Immature natural killer cell (primary cell): ENCODE results near the gene SMG9. TPM values are rescaled to one million over a fixed set of nuclear protein-coding genes. Genes with fewer than 3 reads are reported as not detected.

Experiments used
- DNase-seq, 3 donors: peaks; one replicate each; pipeline ENCODE4 v3.0.0; 2022; ENCODE audit warnings: mixed read lengths in 1 of 3
- H3K27ac Mint-ChIP-seq, 6 donors: one replicate each; pipeline ENCODE4 v1.8.0; 2020; ENCODE audit warnings: mixed read lengths in 6 of 6, mild to moderate bottlenecking in 5 of 6, inconsistent platforms in 4 of 6, moderate library complexity in 3 of 6
- H3K27me3 Mint-ChIP-seq, 3 donors: one replicate each; pipeline ENCODE4 v1.8.0; 2020 to 2021; ENCODE audit warnings: low read depth in 3 of 3, mild to moderate bottlenecking in 3 of 3, mixed read lengths in 3 of 3, moderate library complexity in 3 of 3, inconsistent platforms in 1 of 3
- H3K36me3 Mint-ChIP-seq, 3 donors: one replicate each; pipeline ENCODE4 v1.8.0; 2020; ENCODE audit warnings: mixed read lengths in 3 of 3, inconsistent platforms in 2 of 3, mild to moderate bottlenecking in 2 of 3
- H3K4me1 Mint-ChIP-seq, 2 donors: one replicate each; pipeline ENCODE4 v1.8.0; 2020; ENCODE audit warnings: inconsistent platforms in 2 of 2, mild to moderate bottlenecking in 2 of 2, mixed read lengths in 2 of 2, moderate library complexity in 1 of 2
- H3K4me3 Mint-ChIP-seq, 5 donors: one replicate each; pipeline ENCODE4 v1.8.0; 2020; ENCODE audit warnings: mild to moderate bottlenecking in 5 of 5, mixed read lengths in 5 of 5, inconsistent platforms in 3 of 5, moderate library complexity in 3 of 5
- H3K9me3 Mint-ChIP-seq, 6 donors: one replicate each; pipeline ENCODE4 v1.8.0; 2020; ENCODE audit warnings: mild to moderate bottlenecking in 6 of 6, mixed read lengths in 6 of 6, inconsistent platforms in 4 of 6, moderate library complexity in 3 of 6
- polyA plus RNA-seq, 3 donors: library from polyadenylated mRNA; unstranded; fragments of 300-500 nt; fragmentation: Illumina TruSeq; gene quantifications; one replicate each; pipeline ENCODE4 v1.2.3, GENCODE V29; 2021

The SMG9 gene
- polyA plus RNA-seq, 3 donors from 2014 or later, result 1.9 to 9.3 (median 5.1) TPM

DNA sequence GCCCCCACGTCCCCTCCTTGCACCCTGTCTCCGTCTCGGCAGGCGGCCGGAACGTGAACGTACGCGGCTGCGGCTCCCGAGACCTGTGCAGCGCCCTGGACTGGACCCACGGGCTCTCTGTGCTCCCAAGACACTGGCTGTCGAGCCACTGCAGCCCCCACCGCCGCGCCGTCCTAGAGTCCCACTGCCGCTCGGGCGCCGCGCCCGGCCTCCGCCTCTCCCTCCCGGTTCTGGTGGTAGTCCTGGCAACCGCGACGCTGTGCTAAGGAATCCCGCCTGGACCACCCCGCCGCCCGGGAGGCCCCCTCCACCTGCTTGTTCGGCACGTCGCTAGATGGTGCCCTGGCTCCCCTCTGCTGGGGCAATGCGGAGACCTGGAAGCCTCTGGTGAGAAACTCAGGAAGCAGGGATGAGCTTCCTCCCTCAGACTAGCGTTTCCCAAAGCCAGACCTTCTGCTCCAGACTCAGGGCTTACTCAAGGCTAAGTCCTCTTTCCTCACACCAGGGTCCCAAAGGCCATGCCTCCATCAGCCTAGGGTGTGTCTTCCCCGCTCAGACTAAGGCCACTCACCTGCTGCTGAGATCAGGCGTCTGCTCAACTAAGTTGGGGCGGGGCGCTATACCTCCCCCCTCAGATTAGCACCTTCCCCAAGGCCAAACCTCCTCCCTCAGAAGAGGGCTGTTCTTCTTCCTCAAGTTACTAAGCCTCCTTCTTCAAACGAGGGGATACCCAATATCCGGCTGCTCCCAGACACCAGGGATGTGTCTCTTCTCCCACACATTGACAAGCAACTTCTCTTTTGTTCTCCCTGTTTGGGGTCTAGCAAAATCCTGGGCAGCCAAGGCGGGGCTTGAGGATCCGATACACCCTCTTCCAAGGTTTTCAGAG lies 55.0 kb downstream of the SMG9 start:
- Mint-ChIP-seq H3K36me3 (no peaks in the 10 kb centered on the region), H3K27me3 (peaks cover 2 to 10% (median 9%) of the 10 kb centered on the region in 3 donors)

DNA sequence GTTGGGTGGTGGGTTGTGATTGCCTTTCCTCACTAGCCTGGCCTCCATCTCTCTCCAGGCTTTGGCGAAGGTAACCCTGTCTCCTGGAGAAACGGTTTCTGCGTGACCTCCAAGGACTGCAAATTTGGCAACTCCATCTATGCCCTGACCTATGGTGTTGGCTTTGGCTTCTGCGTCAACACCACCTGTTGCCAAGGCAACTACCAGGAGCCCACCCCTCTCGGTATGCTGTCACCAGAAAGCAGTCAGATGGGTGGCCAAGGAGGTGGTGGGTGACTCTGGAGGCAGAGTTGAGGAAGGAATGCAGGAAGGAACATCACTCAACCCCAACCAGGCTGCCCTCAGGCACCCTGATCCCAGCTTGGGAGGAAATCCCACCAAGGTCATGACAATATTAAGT lies 57.5 kb downstream of the SMG9 start:
- H3K9me3 Mint-ChIP-seq, result peaks cover 0 to 9% (median under 1%) of the 10 kb centered on the region in 6 donors
- H3K27me3 Mint-ChIP-seq, result peaks cover 5 to 8% (median 7%) of the 10 kb centered on the region in 3 donors
- peaks cover 0 to 2% (median 0%) of the 10 kb centered on the region in 3 donors for H3K36me3 Mint-ChIP-seq
- H3K4me3 Mint-ChIP-seq, result no peak overlapping the region
- H3K27ac Mint-ChIP-seq, result no peak overlapping the region
- no peak for DNase-seq
- H3K4me1 Mint-ChIP-seq, result peaks cover 22 to 24% of the 10 kb centered on the region in 2 donors

More for the DNA sequence above, 55.0 kb downstream of the SMG9 start:
- Mint-ChIP-seq H3K4me3 (peak overlapping the region; percentile 35 to 88 (median 85)), H3K27ac (peak overlapping the region; percentile 95 to 99 (median 96)), H3K4me1 (peaks cover 22 to 26% of the 10 kb centered on the region in 2 donors), H3K9me3 (no peaks in the 10 kb centered on the region)
- no peak for DNase-seq

DNA sequence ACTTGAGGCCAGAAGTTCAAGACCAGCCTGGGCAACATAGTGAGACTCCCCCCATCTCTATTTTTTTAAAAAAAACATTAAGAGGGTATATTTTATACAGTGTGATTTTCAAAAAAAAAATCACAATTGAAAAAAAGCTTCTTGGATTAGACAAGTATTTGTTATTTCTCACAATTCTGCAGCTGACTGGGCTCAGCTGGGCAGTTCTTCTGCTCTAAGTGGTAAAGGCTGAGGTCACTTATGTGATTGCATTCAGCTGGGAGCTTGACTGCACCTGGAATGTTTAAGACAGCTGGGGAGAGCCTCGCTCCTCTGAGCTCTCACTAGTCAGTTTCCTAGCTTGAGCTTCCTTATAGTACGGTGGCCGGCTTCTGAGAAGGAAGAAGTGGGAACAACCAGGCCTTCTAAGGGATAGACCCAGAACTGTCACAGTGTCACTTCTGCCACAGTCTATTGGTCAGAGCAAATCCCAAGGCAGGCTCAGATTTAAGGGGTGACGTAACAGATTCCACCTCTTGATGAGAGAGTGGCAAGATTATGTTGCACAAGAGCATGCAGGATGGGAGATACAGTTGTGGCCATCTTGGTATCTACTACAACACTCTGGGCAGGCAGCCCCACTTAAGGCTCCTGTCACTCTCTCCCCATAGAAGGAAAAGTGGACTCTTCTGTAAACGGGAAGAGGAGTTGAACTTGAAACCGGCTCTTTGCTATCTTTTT lies 58.6 kb downstream of the SMG9 start:
- H3K4me1 Mint-ChIP-seq, result peaks cover 15 to 16% of the 10 kb centered on the region in 2 donors
- H3K27ac Mint-ChIP-seq, result no peak overlapping the region
- H3K27me3 Mint-ChIP-seq, result peaks cover 4 to 7% (median 4%) of the 10 kb centered on the region in 3 donors
- H3K4me3 Mint-ChIP-seq, result no peak overlapping the region
- peaks cover 0 to 20% (median 4%) of the 10 kb centered on the region in 6 donors for H3K9me3 Mint-ChIP-seq
- DNase-seq, result no peak
- H3K36me3 Mint-ChIP-seq, result peaks cover 0 to 8% (median 0%) of the 10 kb centered on the region in 3 donors

DNA sequence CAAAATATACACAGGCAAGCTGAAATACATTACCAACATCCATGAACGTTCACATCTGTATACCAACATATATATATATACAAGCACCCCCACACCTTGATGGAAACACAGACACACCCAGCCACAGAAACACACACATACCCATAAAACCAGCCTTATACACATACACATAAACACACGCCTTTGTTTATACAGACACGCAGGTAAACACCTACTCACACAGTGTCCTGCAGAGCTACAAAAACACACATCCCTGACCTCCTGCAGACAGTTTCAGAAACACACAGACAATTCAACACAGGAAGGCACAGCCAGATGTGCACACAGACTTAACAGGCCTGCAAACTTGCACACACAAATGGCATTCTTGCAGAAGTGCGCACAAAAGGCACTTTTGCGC lies 60.2 kb downstream of the SMG9 start:
- Mint-ChIP-seq H3K36me3 (peaks cover 0 to 8% (median 0%) of the 10 kb centered on the region in 3 donors), H3K27ac (no peak overlapping the region), H3K4me3 (no peak overlapping the region), H3K4me1 (peaks cover 0 to under 1% of the 10 kb centered on the region in 2 donors), H3K27me3 (peaks cover 0 to 4% (median 2%) of the 10 kb centered on the region in 3 donors), H3K9me3 (peaks cover 0 to 25% (median 8%) of the 10 kb centered on the region in 6 donors)
- DNase-seq, result no peak

DNA sequence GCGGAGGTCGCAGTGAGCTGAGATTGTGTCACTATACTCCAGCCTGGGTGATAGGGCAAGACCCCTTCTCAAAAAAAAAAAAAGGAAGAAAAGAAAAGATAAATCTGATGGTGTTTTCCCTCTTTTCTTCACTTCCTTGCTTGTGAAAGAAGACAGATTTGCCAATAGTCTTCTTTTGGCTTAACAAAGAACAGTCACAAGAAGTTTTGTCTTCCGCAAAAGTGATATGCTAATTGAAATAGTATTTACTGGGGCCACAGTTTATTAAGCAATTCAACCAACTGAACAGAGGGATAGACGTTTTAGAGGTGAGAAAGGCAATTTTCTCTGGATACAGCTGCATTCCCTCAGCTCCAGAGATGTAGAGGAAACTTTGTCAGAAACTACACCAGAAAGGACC lies 61.9 kb downstream of the SMG9 start:
- DNase-seq, result no peak
- Mint-ChIP-seq H3K27ac (no peak overlapping the region), H3K9me3 (peaks cover 0 to 25% (median 8%) of the 10 kb centered on the region in 6 donors), H3K27me3 (peaks cover 0 to 5% (median 4%) of the 10 kb centered on the region in 3 donors), H3K4me3 (no peak overlapping the region), H3K36me3 (peaks cover 0 to 8% (median 0%) of the 10 kb centered on the region in 3 donors), H3K4me1 (no peaks in the 10 kb centered on the region)

DNA sequence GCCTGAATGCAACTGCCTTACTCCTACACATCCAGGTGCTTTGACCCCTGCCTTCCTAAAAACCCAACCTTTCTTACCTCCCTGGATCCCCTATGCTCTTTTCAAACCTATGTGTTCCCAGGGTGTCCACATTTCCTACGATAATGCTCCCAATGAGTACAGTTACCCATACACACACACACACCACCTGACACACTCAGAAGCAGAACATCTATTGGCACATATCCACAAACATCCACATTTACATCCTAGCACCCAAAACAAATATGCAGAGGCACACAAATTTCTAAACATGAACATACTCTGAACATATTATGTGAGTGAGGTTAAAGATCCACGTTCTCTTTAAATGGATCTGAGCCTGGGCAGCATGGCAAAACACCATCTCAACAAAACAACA lies 62.4 kb downstream of the SMG9 start:
- Mint-ChIP-seq H3K36me3 (peaks cover 0 to 8% (median 0%) of the 10 kb centered on the region in 3 donors), H3K27ac (no peak overlapping the region), H3K27me3 (peaks cover under 1 to 5% (median 4%) of the 10 kb centered on the region in 3 donors), H3K9me3 (peaks cover 0 to 25% (median 8%) of the 10 kb centered on the region in 6 donors), H3K4me3 (no peak overlapping the region), H3K4me1 (no peaks in the 10 kb centered on the region)
- no peak for DNase-seq

DNA sequence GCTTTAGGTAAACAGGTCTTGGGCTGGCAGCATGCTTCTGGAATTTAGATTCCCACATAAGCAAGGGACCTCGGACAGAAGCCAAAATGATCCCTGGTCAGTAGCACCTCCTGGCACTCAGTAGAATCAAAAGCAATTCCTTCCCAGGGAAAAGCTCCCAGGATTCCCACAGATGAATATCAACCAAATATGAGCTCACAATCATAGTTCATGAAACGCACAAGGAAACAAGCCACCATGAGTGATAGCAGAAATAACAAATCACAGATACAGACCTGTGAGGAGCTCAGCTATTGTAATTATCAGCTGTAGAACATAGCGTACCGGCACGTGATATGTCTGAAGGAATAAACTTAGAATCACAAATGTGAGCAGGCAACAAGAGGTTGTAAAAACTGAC lies 63.0 kb downstream of the SMG9 start:
- no peaks in the 10 kb centered on the region for H3K4me1 Mint-ChIP-seq
- DNase-seq, result no peak

DNA sequence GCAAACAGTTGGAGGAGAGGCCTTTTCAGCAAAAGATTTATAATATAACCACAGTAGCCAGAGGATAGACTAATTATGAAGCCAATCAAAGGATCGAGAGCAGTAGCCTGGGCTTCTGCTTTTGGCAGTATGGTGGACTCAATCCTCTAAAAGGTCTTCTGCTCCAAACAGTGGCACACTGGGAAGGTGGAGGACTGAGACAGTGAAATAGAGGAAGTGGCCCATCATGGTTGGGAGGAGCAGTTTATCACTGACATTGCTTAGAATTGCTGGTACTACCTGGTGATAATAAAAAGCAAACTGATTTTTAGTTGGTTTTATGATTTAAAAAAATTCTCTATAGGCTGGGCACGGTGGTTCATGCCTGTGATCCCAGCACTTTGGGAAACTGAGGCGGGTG lies 63.9 kb downstream of the SMG9 start:
- Mint-ChIP-seq H3K4me1 (no peaks in the 10 kb centered on the region), H3K9me3 (peaks cover 0 to 25% (median 8%) of the 10 kb centered on the region in 6 donors), H3K27ac (no peak overlapping the region), H3K4me3 (no peak overlapping the region), H3K36me3 (peaks cover 0 to 8% (median 0%) of the 10 kb centered on the region in 3 donors), H3K27me3 (peaks cover 1 to 8% (median 3%) of the 10 kb centered on the region in 3 donors)
- no peak for DNase-seq

More for the DNA sequence above, 63.0 kb downstream of the SMG9 start:
- peaks cover 0 to 8% (median 0%) of the 10 kb centered on the region in 3 donors for H3K36me3 Mint-ChIP-seq
- H3K27ac Mint-ChIP-seq, result no peak overlapping the region
- H3K9me3 Mint-ChIP-seq, result peaks cover 0 to 25% (median 8%) of the 10 kb centered on the region in 6 donors
- no peak overlapping the region for H3K4me3 Mint-ChIP-seq
- peaks cover 1 to 8% (median 5%) of the 10 kb centered on the region in 3 donors for H3K27me3 Mint-ChIP-seq

DNA sequence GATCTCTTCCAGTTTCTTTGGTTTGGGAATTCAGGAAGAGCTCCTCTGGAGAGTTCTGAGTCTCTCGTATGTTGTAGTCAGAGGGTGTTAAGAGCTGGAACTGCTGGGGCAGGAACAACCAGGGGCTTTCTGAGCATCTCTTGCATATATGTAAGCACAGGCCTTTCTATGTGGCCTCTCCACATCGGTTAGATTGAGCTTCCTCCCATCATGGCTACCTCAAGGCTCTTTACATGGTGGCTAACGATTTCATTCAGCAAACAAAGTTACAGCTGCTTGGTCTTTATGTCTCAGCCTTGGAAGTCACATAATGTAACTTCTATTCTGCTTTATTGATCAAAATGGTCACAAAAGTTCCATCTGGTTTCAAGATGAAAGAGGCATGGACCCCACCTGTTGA lies 64.3 kb downstream of the SMG9 start:
- Mint-ChIP-seq H3K27me3 (peaks cover 1 to 8% (median 3%) of the 10 kb centered on the region in 3 donors), H3K4me3 (no peak overlapping the region), H3K4me1 (no peaks in the 10 kb centered on the region), H3K27ac (no peak overlapping the region), H3K9me3 (peaks cover 0 to 25% (median 8%) of the 10 kb centered on the region in 6 donors), H3K36me3 (peaks cover 0 to 8% (median 0%) of the 10 kb centered on the region in 3 donors)
- DNase-seq, result no peak

DNA sequence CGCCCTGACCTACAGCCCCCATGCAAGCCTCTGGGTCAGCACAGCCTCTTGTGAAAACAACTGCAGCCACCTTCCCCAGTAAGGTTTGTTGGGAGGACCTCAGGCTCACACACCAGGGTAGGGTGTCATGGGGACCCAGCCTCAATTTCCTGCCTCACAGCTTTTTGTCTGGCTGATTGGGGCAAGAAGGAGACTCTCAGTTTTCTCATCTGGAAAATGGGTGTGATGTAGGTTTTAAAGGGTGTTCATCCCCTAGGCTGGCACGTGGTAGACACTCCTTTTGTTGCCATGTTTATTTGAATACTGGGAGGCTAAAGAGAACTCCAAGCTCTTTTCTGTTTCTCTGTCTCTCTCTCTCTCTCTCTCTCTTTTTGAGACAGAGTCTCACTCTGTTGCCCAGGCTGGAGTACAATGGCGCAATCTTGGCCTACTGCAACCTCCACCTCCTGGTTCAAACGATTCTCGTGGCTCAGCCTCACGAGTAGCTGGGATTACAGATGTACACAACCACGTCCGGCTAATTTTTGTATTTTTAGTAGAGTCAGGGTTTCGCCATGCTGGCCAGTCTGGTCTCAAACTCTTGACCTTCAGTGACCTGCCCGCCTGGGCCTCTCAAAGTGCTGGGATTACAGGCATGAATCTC lies 66.6 kb downstream of the SMG9 start:
- H3K4me3 Mint-ChIP-seq, result no peak overlapping the region
- H3K27ac Mint-ChIP-seq, result no peak overlapping the region
- H3K27me3 Mint-ChIP-seq, result peaks cover 1 to 8% (median 3%) of the 10 kb centered on the region in 3 donors
- no peak for DNase-seq
- no peaks in the 10 kb centered on the region for H3K4me1 Mint-ChIP-seq
- peaks cover 0 to 25% (median 8%) of the 10 kb centered on the region in 6 donors for H3K9me3 Mint-ChIP-seq
- H3K36me3 Mint-ChIP-seq, result peaks cover 0 to 8% (median 0%) of the 10 kb centered on the region in 3 donors

DNA sequence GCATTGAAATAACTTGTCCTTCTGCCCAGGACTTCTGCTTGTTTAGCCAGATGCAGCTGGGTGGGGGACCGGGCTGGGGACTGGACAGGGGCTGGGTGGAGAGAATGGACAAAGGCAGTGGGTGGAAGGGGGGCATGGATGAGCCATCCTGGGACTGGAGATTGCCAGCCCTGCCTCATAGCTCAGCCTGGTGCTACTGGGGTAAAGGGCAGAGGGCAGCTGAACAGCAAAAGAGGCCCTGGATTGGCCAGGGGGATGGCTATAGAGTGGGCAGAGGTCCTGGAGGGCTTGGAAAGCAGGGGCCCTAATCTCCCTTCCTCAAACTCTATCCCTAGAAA lies 67.1 kb downstream of the SMG9 start:
- H3K36me3 Mint-ChIP-seq, result peaks cover 0 to 8% (median 0%) of the 10 kb centered on the region in 3 donors
- H3K4me3 Mint-ChIP-seq, result no peak overlapping the region
- peaks cover 1 to 10% (median 3%) of the 10 kb centered on the region in 3 donors for H3K27me3 Mint-ChIP-seq
- peaks cover 0 to 20% (median 8%) of the 10 kb centered on the region in 6 donors for H3K9me3 Mint-ChIP-seq
- H3K27ac Mint-ChIP-seq, result no peak overlapping the region
- DNase-seq, result no peak
- no peaks in the 10 kb centered on the region for H3K4me1 Mint-ChIP-seq

DNA sequence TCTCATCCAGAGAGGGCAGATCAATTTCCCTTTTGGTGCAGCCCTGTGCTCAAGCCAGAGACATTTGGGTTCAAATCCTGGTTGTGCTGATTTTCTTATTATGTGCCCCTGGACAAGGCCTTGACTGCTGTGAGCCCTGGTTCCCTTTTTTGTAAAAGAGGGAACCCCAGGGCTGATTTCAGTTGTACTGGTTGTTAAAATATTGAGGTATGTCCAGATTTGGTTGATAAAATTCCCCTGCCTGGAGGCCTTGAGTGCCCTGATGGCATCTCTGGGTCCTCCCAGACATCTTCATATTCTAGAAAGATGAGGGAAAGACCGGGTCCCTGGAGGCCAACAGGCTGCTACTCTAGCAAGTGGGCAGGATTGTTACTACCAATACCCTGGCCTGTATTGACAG lies 70.4 kb downstream of the SMG9 start:
- DNase-seq, result no peak
- Mint-ChIP-seq H3K27ac (peak overlapping the region in 1 of 6 donors; percentile 52), H3K4me3 (no peak overlapping the region), H3K36me3 (no peaks in the 10 kb centered on the region), H3K4me1 (no peaks in the 10 kb centered on the region), H3K27me3 (peaks cover 1 to 6% (median 3%) of the 10 kb centered on the region in 3 donors), H3K9me3 (no peaks in the 10 kb centered on the region)

DNA sequence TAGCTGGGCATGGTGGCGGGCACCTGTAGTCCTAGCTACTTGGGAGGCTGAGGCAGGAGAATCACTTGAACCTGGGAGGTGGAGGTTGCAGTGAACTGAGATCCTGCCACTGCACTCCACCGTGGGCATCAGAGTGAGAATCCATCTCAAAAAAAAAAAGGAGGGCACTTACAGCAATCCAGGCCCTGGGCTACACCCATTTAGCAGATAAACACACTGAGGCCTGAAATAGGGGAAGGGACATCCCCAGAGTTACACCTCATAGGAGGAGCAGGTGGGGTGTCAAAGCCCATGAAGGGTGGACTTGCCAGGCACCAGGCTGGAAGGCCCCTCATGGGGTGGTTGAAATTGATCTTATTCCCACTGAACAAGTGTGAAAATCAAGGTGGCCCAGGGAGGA lies 70.9 kb downstream of the SMG9 start:
- H3K4me1 Mint-ChIP-seq, result no peaks in the 10 kb centered on the region
- no peak for DNase-seq
- H3K36me3 Mint-ChIP-seq, result no peaks in the 10 kb centered on the region
- peaks cover 1 to 6% (median 3%) of the 10 kb centered on the region in 3 donors for H3K27me3 Mint-ChIP-seq
- no peaks in the 10 kb centered on the region for H3K9me3 Mint-ChIP-seq
- no peak overlapping the region for H3K27ac Mint-ChIP-seq
- no peak overlapping the region for H3K4me3 Mint-ChIP-seq
